Tibial nerve (tissue), 4 donors: ENCODE data around the gene MAN2A1.

Experiments
- EP300 ChIP-seq, 2 donors: sonication (generic); formaldehyde crosslinking; IDR thresholded peaks; one replicate each; pipeline ENCODE4 v1.6.1; 2017; ENCODE audit warnings: antibody characterized with exemption in 2 of 2, mild to moderate bottlenecking in 1 of 2
- POLR2A ChIP-seq, 2 donors: fragments of 450-650 bp; IDR thresholded peaks; one replicate each; pipeline ENCODE4 v1.6.1; 2017; ENCODE audit warnings: antibody characterized with exemption in 2 of 2, mild to moderate bottlenecking in 2 of 2, moderate library complexity in 2 of 2
- TF ChIP-seq, protein P1 (sequence below), 5 experiments: fragments of 200-600 bp in 3 of 5; fragments of 450-650 bp in 2 of 5; sonication (generic) in 3 of 5; IDR thresholded peaks; one replicate each; pipeline ENCODE4 v1.5.1; 2016 to 2019; ENCODE audit warnings: antibody characterized with exemption in 5 of 5, mild to moderate bottlenecking in 3 of 5, moderate library complexity in 2 of 5

DNA sequence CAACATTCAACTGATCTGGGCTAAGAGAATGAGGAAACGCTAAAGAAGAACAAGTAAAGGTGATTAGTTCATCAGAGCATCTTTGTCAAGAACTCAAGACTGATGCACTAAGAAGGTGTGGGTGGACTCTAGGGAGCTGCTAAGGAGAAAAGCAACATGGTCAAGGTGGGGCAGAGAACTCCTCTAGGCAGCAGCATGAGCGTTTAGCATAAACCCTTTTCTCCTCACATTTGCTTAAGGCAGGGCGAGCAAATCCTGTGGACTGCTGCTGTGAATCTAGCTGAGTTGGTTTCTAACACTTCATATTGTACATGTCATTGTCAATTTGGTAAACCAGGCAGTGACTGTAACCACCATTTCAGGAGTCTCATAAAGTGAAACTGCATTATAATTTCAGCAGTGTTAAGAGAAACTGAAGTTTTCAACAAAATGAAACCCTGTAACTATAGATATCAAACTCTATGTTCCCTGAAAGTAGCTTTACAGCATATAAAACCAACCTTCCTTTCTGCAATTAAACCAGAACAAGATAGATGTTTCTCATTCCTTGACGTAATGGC is 45.9 kb upstream of the MAN2A1 start:
- TF ChIP-seq POLR2A (IDR thresholded peaks at IDR 0.05) (no peak), EP300 (IDR thresholded peaks at IDR 0.05) (no peak)
- TF ChIP-seq, protein P1, sequence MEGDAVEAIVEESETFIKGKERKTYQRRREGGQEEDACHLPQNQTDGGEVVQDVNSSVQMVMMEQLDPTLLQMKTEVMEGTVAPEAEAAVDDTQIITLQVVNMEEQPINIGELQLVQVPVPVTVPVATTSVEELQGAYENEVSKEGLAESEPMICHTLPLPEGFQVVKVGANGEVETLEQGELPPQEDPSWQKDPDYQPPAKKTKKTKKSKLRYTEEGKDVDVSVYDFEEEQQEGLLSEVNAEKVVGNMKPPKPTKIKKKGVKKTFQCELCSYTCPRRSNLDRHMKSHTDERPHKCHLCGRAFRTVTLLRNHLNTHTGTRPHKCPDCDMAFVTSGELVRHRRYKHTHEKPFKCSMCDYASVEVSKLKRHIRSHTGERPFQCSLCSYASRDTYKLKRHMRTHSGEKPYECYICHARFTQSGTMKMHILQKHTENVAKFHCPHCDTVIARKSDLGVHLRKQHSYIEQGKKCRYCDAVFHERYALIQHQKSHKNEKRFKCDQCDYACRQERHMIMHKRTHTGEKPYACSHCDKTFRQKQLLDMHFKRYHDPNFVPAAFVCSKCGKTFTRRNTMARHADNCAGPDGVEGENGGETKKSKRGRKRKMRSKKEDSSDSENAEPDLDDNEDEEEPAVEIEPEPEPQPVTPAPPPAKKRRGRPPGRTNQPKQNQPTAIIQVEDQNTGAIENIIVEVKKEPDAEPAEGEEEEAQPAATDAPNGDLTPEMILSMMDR (IDR thresholded peaks at IDR 0.05): no peak
